SK-N-SH treated with all-trans-retinoic acid at 6 μM for 48 hours (cell line): ENCODE data around the gene GRM4.
A peak's percentile ranks its signal among the peaks of the same experiment; 100 is the strongest.

Experiments
- ATAC-seq: fragments of 200-7000 bp; cut with Tn5 transposase; 3 replicates; pipeline ENCODE4 v1.9.1; 2020; ENCODE audit warnings: mild to moderate bottlenecking, moderate library complexity
- ARNTL ChIP-seq: fragments of 450-650 bp; formaldehyde crosslinking; IDR thresholded peaks from 2 replicates; pipeline ENCODE4 v1.5.0; 2020; ENCODE audit warnings: low read depth, mild to moderate bottlenecking, moderate library complexity, borderline replicate concordance
- CREB5 ChIP-seq: fragments of 250-450 bp; sonication (Bioruptor Pico); IDR thresholded peaks from 2 replicates; pipeline ENCODE4 v1.5.1; 2020; ENCODE audit warnings: low read depth, mild to moderate bottlenecking, moderate library complexity
- CSDC2 ChIP-seq: fragments of 250-450 bp; sonication (Bioruptor Pico); IDR thresholded peaks from 2 replicates; pipeline ENCODE4 v1.5.0; 2020; ENCODE audit warnings: mild to moderate bottlenecking, moderate library complexity
- CSRNP3 ChIP-seq: fragments of 250-450 bp; sonication (Bioruptor Pico); IDR thresholded peaks from 2 replicates; pipeline ENCODE4 v1.5.1; 2021; ENCODE audit warnings: mild to moderate bottlenecking, moderate library complexity
- ESRRG ChIP-seq: fragments of 250-450 bp; sonication (Bioruptor Pico); IDR thresholded peaks from 2 replicates; pipeline ENCODE4 v1.6.1; 2021; ENCODE audit warnings: mild to moderate bottlenecking
- ISL1 ChIP-seq: fragments of 250-450 bp; sonication (Bioruptor Pico); IDR thresholded peaks from 2 replicates; pipeline ENCODE4 v2.1.2; 2022; ENCODE audit warnings: mild to moderate bottlenecking, moderate library complexity
- OSR1 ChIP-seq: fragments of 250-450 bp; sonication (Bioruptor Pico); IDR thresholded peaks from 2 replicates; pipeline ENCODE4 v1.8.0; 2022; ENCODE audit warnings: moderate library complexity, mild to moderate bottlenecking, inconsistent platforms
- PATZ1 ChIP-seq: fragments of 250-450 bp; sonication (Bioruptor Pico); IDR thresholded peaks from 2 replicates; pipeline ENCODE4 v1.8.0; 2020; ENCODE audit warnings: mild to moderate bottlenecking, moderate library complexity, borderline replicate concordance
- POU6F1 ChIP-seq: fragments of 250-450 bp; sonication (Bioruptor Pico); IDR thresholded peaks from 2 replicates; pipeline ENCODE4 v1.8.0; 2021; ENCODE audit warnings: low read depth, mild to moderate bottlenecking, moderate library complexity, borderline replicate concordance
- PPARA ChIP-seq: fragments of 250-450 bp; sonication (Bioruptor Pico); IDR thresholded peaks from 2 replicates; pipeline ENCODE4 v1.5.0; 2020; ENCODE audit warnings: mild to moderate bottlenecking, borderline replicate concordance
- RARB ChIP-seq: fragments of 250-450 bp; sonication (Bioruptor Pico); IDR thresholded peaks from 2 replicates; pipeline ENCODE4 v1.8.0; 2021; ENCODE audit warnings: mild to moderate bottlenecking, moderate library complexity
- SNAI2 ChIP-seq: fragments of 250-450 bp; sonication (Bioruptor Pico); IDR thresholded peaks from 2 replicates; pipeline ENCODE4 v1.5.0; 2020; ENCODE audit warnings: mild to moderate bottlenecking, moderate library complexity
- TCF4 ChIP-seq: fragments of 250-450 bp; sonication (Bioruptor Pico); IDR thresholded peaks from 2 replicates; pipeline ENCODE4 v1.8.0; 2021; ENCODE audit warnings: mild to moderate bottlenecking, moderate library complexity, borderline replicate concordance
- TOX ChIP-seq: fragments of 250-450 bp; sonication (Bioruptor Pico); IDR thresholded peaks from 2 replicates; pipeline ENCODE4 v1.8.0; 2021; ENCODE audit warnings: mild to moderate bottlenecking, moderate library complexity, borderline replicate concordance
- TSHZ2 ChIP-seq: fragments of 250-450 bp; sonication (Bioruptor Pico); IDR thresholded peaks from 2 replicates; pipeline ENCODE4 v1.5.0; 2020; ENCODE audit warnings: mild to moderate bottlenecking, moderate library complexity
- ZFP3 ChIP-seq: fragments of 250-450 bp; sonication (Bioruptor Pico); IDR thresholded peaks from 2 replicates; pipeline ENCODE4 v1.5.0; 2020; ENCODE audit warnings: mild to moderate bottlenecking, moderate library complexity
- ZFP30 ChIP-seq: fragments of 450-650 bp; formaldehyde crosslinking; IDR thresholded peaks from 2 replicates; pipeline ENCODE4 v1.5.0; 2022; ENCODE audit warnings: mild to moderate bottlenecking, moderate library complexity
- ZNF565 ChIP-seq: fragments of 450-650 bp; formaldehyde crosslinking; conservative IDR thresholded peaks from 2 replicates; pipeline ENCODE4 v1.5.0; 2020; ENCODE audit warnings: low read depth, mild to moderate bottlenecking, moderate library complexity
- ZNF70 ChIP-seq: fragments of 450-650 bp; formaldehyde crosslinking; IDR thresholded peaks from 2 replicates; pipeline ENCODE4 v1.5.0; 2020; ENCODE audit warnings: mild to moderate bottlenecking, moderate library complexity

The GRM4 gene

GRCh38 chr6:34027445-34027936, 118.4 kb downstream of the GRM4 start:
- peak; percentile 89 for ATAC-seq
- TF ChIP-seq TCF4 (CRISPR knock-in tag) (no peak), ARNTL (CRISPR knock-in tag) (no peak), ESRRG (CRISPR knock-in tag) (no peak), RARB (no peak), TSHZ2 (no peak), TOX (CRISPR knock-in tag) (no peak), ZFP3 (CRISPR knock-in tag) (no peak), ZFP30 (CRISPR knock-in tag) (no peak), CSDC2 (CRISPR knock-in tag) (no peak), PPARA (CRISPR knock-in tag) (no peak), CSRNP3 (CRISPR knock-in tag) (no peak)

- TF ChIP-seq ISL1 (no peak), PPARA (CRISPR knock-in tag) (no peak), ZFP3 (CRISPR knock-in tag) (no peak), ZFP30 (CRISPR knock-in tag) (no peak), ZNF70 (CRISPR knock-in tag) (no peak), POU6F1 (no peak), CSRNP3 (CRISPR knock-in tag) (no peak), TOX (CRISPR knock-in tag) (no peak), SNAI2 (CRISPR knock-in tag) (no peak), PATZ1 (CRISPR knock-in tag) (no peak), ARNTL (CRISPR knock-in tag) (no peak), ESRRG (CRISPR knock-in tag) (no peak), OSR1 (CRISPR knock-in tag) (no peak)
- no peak for ATAC-seq
These were observed 120.0 kb downstream of the GRM4 start for GRCh38 chr6:34025861-34026260.

GRCh38 chr6:34025112-34025807, 120.6 kb downstream of the GRM4 start:
- TF ChIP-seq ZFP3 (CRISPR knock-in tag), result no peak
- no peak for TF ChIP-seq ZNF70 (CRISPR knock-in tag)
- TF ChIP-seq ESRRG (CRISPR knock-in tag), result no peak
- no peak for ATAC-seq

- ATAC-seq, result no peak
- TF ChIP-seq ZNF565, result no peak
- no peak for TF ChIP-seq SNAI2 (CRISPR knock-in tag)
- TF ChIP-seq POU6F1, result no peak
- no peak for TF ChIP-seq OSR1 (CRISPR knock-in tag)
- TF ChIP-seq ZFP3 (CRISPR knock-in tag), result no peak
- TF ChIP-seq ARNTL (CRISPR knock-in tag), result no peak
- TF ChIP-seq PATZ1 (CRISPR knock-in tag), result no peak
- TF ChIP-seq PPARA (CRISPR knock-in tag), result no peak
- no peak for TF ChIP-seq CREB5
- no peak for TF ChIP-seq RARB
These were observed 123.0 kb downstream of the GRM4 start for GRCh38 chr6:34022873-34023255.
